ENCODE results near the gene SRPX. TPM values are rescaled to one million over a fixed set of nuclear protein-coding genes. Genes with fewer than 3 reads are reported as not detected.

The SRPX gene
- total RNA-seq, 4 donors from 2014 or later, result 64.0 to 165 (median 135) TPM

DNA sequence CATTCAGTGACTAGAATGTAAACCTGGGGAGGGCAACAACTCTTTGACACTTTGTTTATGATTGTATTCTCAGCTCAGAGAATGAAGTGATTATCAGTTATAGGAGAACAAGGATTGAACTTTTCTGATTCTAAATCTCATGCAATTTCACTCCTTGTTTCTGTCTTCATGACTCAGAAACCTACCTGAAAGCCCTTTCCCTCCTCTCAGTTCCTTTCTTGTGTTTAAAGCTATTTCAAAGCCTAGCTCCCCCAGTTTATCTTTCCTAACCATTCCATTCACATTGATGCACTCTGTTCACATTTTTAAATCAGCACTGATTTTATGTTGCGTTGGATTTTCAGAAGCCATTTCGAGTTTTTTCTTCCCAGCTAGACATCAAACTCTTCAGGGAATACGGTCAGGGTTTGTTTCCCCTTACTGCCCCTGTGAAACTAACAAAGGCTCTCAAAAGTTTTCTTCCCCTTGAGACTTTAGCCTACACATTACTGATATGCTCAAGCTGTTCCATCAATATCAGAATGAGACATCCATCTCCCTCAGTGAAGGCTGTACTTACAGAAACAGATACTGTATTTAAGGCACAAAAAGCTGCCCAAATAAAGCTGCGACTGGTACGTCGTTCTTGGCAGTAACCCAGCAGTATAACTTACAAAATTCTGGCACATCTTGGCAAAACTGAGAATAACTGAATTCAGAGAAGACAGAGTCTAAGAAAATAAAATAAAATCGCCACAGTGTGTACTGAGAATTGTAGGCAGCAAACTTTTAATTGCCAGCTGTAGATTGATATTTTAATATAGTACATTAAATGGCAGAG, 31.0 kb downstream of the SRPX start:
- Histone ChIP-seq H3K9me3 (no peaks in the 10 kb centered on the region), H3K4me3 (no peak overlapping the region), H3K4me1 (no peaks in the 10 kb centered on the region), H3K27ac (no peak overlapping the region), H3K36me3 (no peaks in the 10 kb centered on the region), H3K27me3 (no peaks in the 10 kb centered on the region)
- no peak for TF ChIP-seq EP300 (IDR thresholded peaks at IDR 0.05)
- TF ChIP-seq, protein P1, sequence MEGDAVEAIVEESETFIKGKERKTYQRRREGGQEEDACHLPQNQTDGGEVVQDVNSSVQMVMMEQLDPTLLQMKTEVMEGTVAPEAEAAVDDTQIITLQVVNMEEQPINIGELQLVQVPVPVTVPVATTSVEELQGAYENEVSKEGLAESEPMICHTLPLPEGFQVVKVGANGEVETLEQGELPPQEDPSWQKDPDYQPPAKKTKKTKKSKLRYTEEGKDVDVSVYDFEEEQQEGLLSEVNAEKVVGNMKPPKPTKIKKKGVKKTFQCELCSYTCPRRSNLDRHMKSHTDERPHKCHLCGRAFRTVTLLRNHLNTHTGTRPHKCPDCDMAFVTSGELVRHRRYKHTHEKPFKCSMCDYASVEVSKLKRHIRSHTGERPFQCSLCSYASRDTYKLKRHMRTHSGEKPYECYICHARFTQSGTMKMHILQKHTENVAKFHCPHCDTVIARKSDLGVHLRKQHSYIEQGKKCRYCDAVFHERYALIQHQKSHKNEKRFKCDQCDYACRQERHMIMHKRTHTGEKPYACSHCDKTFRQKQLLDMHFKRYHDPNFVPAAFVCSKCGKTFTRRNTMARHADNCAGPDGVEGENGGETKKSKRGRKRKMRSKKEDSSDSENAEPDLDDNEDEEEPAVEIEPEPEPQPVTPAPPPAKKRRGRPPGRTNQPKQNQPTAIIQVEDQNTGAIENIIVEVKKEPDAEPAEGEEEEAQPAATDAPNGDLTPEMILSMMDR (IDR thresholded peaks at IDR 0.05), result no peak
- TF ChIP-seq POLR2A (IDR thresholded peaks at IDR 0.05), result no peak
- no peak for DNase-seq (ENCODE audit: low spot score in 2 of 2)
- WGBS, 2 donors, result 40 to 57% methylated on average over 7 of the region's 7 CpGs

DNA sequence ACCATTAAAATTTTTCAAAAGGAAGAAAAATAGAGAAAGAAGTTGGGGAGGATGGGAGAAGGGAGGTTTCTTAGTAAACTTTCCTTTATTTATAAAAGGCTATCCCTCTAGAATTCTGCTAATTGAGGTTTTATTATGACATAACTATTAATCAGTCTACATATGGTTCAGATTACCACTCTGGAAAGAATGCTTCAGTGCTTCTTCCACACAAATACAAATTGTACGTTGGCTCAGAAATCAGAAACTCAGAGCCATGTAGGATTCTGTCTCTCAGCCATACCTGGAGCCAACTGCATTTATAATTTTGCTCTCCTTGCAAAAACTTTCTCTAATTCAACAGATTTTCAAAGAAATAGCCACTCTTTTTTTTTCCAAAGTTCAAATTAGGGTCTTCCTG, 37.1 kb downstream of the SRPX start:
- TF ChIP-seq, protein P1 (IDR thresholded peaks at IDR 0.05), result no peak
- no peak for TF ChIP-seq EP300 (IDR thresholded peaks at IDR 0.05)
- no peak for TF ChIP-seq POLR2A (IDR thresholded peaks at IDR 0.05)

DNA sequence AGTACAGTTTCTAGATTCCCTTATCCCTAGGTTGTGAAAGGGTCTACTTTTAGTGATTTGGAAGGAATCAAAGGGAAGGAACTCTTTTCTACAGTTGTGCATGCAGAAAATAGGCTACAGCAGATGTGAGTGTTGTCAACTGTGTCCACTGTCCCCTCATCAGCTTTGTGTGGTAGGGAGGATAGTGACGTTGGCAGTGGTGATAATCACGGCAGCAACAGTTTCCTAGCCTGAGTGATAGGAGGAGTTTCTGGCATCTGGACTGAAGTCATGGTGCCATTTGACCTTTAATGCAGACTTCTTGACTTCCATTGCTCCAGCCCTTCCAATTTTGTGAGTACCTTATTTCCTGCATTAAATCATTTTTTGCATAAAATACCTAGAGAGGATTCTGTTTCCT, 39.3 kb downstream of the SRPX start:
- 73 to 85% methylated on average over 2 of the region's 2 CpGs for WGBS, 2 donors
- no peak for DNase-seq (ENCODE audit: low spot score in 2 of 2)
- no peak for TF ChIP-seq EP300 (IDR thresholded peaks at IDR 0.05)
- TF ChIP-seq, protein P1 (IDR thresholded peaks at IDR 0.05), result no peak
- TF ChIP-seq POLR2A (IDR thresholded peaks at IDR 0.05), result no peak

More for the DNA sequence above, 37.1 kb downstream of the SRPX start:
- H3K27me3 ChIP-seq, result no peaks in the 10 kb centered on the region
- no peaks in the 10 kb centered on the region for H3K36me3 ChIP-seq
- H3K27ac ChIP-seq, result no peak overlapping the region
- no peak overlapping the region for H3K4me3 ChIP-seq
- WGBS, 2 donors, result 50 to 56% methylated on average over 1 of the region's 1 CpG
- no peak for DNase-seq (ENCODE audit: low spot score in 2 of 2)
- H3K4me1 ChIP-seq, result no peaks in the 10 kb centered on the region
- no peaks in the 10 kb centered on the region for H3K9me3 ChIP-seq

DNA sequence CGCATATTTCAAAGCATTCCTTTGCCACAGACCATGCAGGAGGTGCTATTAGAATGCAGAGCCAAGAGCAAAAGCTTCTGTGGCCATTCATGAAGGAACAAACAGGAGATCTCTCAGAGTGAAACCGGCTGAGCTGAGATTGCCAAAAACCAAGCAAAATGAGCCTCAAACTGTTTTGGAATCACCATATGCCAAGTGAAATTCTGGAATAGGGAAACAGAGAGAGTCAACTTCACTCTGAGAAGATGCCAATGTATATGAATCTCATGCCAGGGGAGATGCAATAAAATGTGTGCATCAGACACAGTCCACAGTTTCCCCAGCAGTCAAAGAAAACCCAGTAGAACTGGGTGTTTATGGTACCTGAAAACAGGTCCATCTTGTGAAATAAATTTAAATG, 42.3 kb downstream of the SRPX start:
- Histone ChIP-seq H3K4me1 (no peaks in the 10 kb centered on the region), H3K27me3 (peaks cover 0 to 7% of the 10 kb centered on the region in 2 donors), H3K27ac (no peak overlapping the region), H3K36me3 (no peaks in the 10 kb centered on the region), H3K9me3 (no peaks in the 10 kb centered on the region), H3K4me3 (no peak overlapping the region)
- no peak for DNase-seq (ENCODE audit: low spot score in 2 of 2)
- 45 to 77% methylated on average over 2 of the region's 2 CpGs for WGBS, 2 donors
- TF ChIP-seq, protein P1 (IDR thresholded peaks at IDR 0.05), result no peak

More for the DNA sequence above, 39.3 kb downstream of the SRPX start:
- Histone ChIP-seq H3K4me1 (no peaks in the 10 kb centered on the region), H3K27ac (no peak overlapping the region), H3K9me3 (no peaks in the 10 kb centered on the region), H3K36me3 (no peaks in the 10 kb centered on the region), H3K4me3 (no peak overlapping the region), H3K27me3 (peaks cover 0 to 5% of the 10 kb centered on the region in 2 donors)

DNA sequence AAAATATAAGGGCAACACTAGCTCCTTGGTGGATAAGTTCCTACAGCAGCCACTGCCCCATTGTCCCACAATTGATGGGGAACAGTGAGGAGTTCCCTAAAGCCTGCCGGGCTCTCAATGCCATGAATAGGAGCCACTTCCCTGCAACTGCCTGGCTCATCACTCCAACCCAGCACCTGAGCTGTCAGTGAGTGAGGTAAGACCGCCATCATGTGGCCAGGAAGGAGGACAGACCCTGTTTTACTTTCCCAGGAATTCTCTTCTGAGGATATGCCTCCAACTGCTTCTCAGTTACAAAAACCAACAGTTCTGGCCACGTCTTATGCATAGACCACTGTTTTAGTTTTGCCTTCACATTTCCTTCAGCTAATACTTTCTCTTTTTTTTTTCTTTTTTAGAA, 45.5 kb downstream of the SRPX start:
- no peaks in the 10 kb centered on the region for H3K9me3 ChIP-seq
- H3K4me1 ChIP-seq, result no peaks in the 10 kb centered on the region
- H3K36me3 ChIP-seq, result no peaks in the 10 kb centered on the region
- WGBS, 2 donors, result 20 to 38% methylated on average over 2 to 3 of the region's 3 CpGs
- no peak overlapping the region for H3K27ac ChIP-seq
- no peak for TF ChIP-seq EP300 (IDR thresholded peaks at IDR 0.05)
- TF ChIP-seq, protein P1 (IDR thresholded peaks at IDR 0.05), result peak in 1 of 5 experiments; percentile 17
- no peak for TF ChIP-seq POLR2A (IDR thresholded peaks at IDR 0.05)
- no peak overlapping the region for H3K4me3 ChIP-seq
- DNase-seq (ENCODE audit: low spot score in 2 of 2), result no peak
- H3K27me3 ChIP-seq, result peaks cover 0 to 7% of the 10 kb centered on the region in 2 donors

Measured in tibial nerve (tissue), 4 donors.